HG03378 (cell line): ENCODE measurements around the gene SLC37A4.
"Not testable (repeated sequence)": the region's sequence is repeated elsewhere in the genome, so short reads cannot be mapped to it uniquely, and the experiment has no call there.

Source experiments
- ATAC-seq: cut with Tn5 transposase; IDR thresholded peaks from one replicate; pipeline ENCODE4 v1.9.1; 2021; ENCODE audit warnings: mild to moderate bottlenecking, moderate library complexity; ENCODE audit not compliant: unreplicated experiment

SLC37A4 gene

GRCh38 chr11:119018074-119018938 is 12.4 kb downstream of the SLC37A4 start, which contains the start of the genes RPS25 and TRAPPC4:
RPS25 (minus strand) TSS chr11:119018343; CDS start chr11:119018284, 59 bp downstream.
TRAPPC4 (plus strand) TSS chr11:119018766; CDS start chr11:119018796, 30 bp downstream.
- ATAC-seq = peak; percentile 74

- ATAC-seq = not testable (repeated sequence)
These were observed 13.3 kb downstream of the SLC37A4 start for GRCh38 chr11:119017377-119017776.

- no peak for ATAC-seq
These were observed 14.3 kb downstream of the SLC37A4 start for GRCh38 chr11:119016216-119017009.

GRCh38 chr11:119015054-119015611 is 15.5 kb downstream of the SLC37A4 start:
- no peak for ATAC-seq

GRCh38 chr11:119014209-119014924 is 16.3 kb downstream of the SLC37A4 start:
- no peak for ATAC-seq

GRCh38 chr11:119012629-119013170 is 18.0 kb downstream of the SLC37A4 start:
- no peak for ATAC-seq

- no peak for ATAC-seq
These were observed 19.1 kb downstream of the SLC37A4 start for GRCh38 chr11:119011476-119012053.

GRCh38 chr11:119006656-119007055 is 24.0 kb downstream of the SLC37A4 start:
- ATAC-seq = no peak

- ATAC-seq = no peak
These were observed 29.8 kb downstream of the SLC37A4 start for GRCh38 chr11:119000906-119001305.

- ATAC-seq = no peak
These were observed 31.9 kb downstream of the SLC37A4 start for GRCh38 chr11:118998822-118999221.

- no peak for ATAC-seq
These were observed 32.3 kb downstream of the SLC37A4 start for GRCh38 chr11:118998388-118998717.

GRCh38 chr11:118997627-118998387 is 32.9 kb downstream of the SLC37A4 start, which contains the start of gene CENATAC:
CENATAC (plus strand) TSS chr11:118998138; CDS start chr11:118998198, 60 bp downstream.
- peak; percentile 79 for ATAC-seq

GRCh38 chr11:118996926-118997626 is 33.6 kb downstream of the SLC37A4 start:
- ATAC-seq = peak; percentile 20

- not testable (repeated sequence) for ATAC-seq
These were observed 39.1 kb downstream of the SLC37A4 start for GRCh38 chr11:118991486-118992038.

- ATAC-seq = no peak
These were observed 42.4 kb downstream of the SLC37A4 start for GRCh38 chr11:118988280-118988679.

- ATAC-seq = no peak
These were observed 45.9 kb downstream of the SLC37A4 start for GRCh38 chr11:118984825-118985224.

GRCh38 chr11:118984337-118984736 is 46.3 kb downstream of the SLC37A4 start:
- ATAC-seq = not testable (repeated sequence)

GRCh38 chr11:118980191-118980881 is 50.3 kb downstream of the SLC37A4 start:
- ATAC-seq = no peak
